CD4-positive, alpha-beta T cell treated with Interleukin-15 for 1 hour (primary cell): ENCODE measurements around the gene ATXN3.

Experiments used
- DNase-seq: peaks from one replicate; pipeline ENCODE4 v3.0.0-alpha.2; 2020

ATXN3 gene

DNA sequence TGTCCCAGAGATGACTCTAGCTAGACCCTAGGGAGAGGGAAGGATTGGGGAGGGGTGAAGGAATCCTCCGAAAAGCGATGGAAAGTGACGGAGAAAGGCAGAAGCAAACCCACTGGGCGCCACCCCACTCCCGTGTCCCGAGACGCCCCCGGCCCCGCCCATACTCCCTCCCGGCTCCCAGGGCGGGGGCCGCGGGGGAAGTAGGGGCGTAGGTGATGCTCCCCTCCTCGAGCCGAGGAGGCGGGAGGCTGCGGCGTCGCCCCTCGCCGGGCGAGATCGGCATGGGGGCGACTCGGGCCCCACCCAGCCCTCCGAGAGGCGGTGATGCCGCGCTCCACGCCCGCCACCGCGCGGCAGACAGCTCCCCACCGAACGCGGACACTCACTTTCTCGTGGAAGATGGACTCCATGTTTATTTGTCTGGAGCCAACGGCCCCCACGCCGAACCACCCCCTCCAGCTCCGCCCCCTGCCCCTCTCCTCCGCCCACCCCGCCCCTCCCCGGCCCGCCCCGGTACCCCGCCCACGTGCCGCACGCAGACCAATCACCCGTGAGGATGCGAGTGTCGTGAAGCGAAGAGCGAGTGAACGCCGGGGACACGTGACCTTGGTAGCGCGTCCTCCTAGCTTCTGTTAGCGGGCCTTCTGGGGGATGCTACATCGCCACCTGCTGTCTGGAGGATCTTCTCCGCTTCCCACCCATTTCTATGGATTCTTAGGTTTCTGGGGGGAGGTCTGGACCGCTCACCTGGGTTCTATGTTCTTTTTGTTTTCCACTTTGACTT, at the start of gene ATXN3:
Gene ATXN3 (minus strand): TSS at position 440 of the 784 bp plus-strand sequence. CDS start 30 bp downstream, at position 410.
- DNase-seq, result peak; percentile 97

- DNase-seq, result no peak
These were observed 48.0 kb upstream of the ATXN3 start for GRCh38 chr14:92154283-92154942.

DNA sequence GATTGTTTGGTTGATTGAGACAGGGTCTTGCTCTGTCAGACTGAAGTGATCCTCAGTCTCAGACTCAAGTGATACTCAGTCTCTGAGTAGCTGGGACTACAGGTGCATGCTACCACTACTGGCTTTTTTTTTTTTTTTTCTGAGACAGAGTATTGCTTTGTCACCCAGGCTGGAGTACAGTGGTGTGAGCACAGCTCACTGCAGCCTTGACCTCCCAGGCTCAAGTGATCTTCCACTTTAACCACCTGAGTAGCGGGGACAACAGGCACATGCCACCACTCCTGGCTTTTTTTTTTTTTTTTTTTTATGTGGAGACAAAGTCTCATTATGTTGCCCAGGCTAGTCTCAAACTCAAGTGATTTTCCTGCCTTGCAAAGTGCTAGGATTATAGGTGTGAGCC, 47.2 kb upstream of the ATXN3 start:
- DNase-seq, result no peak

DNA sequence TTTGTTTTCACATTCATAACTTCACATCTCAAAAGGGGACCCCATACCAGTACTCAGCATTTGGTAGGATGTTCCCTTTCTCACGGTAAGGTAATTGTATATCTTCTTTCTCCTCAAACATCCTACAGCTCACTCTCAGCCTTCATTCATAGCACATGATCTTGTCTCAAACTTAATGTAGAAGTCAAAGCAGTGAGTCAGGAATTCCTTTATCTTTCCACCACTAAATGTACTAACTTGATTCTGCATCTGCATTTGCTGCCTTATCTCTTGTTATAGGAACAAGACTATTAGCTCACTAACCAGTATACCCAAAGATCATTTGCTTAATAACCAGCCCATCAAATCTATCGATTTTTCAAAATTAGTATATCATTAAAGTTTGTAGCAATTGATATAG, 38.3 kb upstream of the ATXN3 start:
- DNase-seq, result no peak

GRCh38 chr14:92143962-92144361, 37.6 kb upstream of the ATXN3 start:
- no peak for DNase-seq

GRCh38 chr14:92143309-92143708, 36.9 kb upstream of the ATXN3 start:
- no peak for DNase-seq

- DNase-seq, result no peak
These were observed 28.9 kb upstream of the ATXN3 start for GRCh38 chr14:92135269-92135668.

DNA sequence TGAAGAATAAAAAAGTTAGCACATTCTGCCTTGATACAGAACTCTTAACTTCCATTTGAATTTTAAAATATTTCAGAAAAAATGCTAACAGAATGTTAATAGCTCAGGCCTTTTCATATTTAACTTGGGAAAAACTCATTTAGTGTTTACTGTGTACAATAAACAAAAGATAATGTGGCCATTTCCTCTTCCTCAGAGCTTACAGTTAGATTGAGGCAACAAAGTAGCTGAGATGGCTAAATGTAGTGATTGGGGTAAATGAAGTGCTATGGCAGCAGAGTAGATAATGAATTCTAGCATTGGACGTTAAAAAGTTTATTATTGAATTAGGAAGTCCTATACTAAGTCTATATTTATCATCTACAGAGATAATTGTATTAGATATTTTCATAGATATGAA, 28.1 kb upstream of the ATXN3 start:
- no peak for DNase-seq

GRCh38 chr14:92122761-92123160, 16.4 kb upstream of the ATXN3 start:
- DNase-seq, result no peak

DNA sequence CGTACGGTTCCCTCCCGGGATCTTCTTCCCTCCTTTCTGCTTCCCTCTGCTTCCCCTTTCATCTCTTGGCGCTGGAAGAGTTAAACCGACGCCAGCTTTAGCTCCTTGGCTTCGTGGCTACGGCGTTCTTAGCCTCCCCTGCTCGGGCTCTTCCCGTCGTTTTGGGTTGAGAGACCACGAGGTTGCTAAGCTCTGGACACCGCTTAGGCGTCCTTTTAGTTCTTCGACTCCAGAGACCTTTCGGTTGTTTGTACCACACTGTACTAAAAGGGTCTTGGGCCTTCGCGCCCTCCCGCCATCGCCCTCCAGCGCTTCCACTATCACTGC, 15.9 kb upstream of the ATXN3 start:
- DNase-seq, result no peak

GRCh38 chr14:92121670-92122350, 15.4 kb upstream of the ATXN3 start, which contains the start of the genes CPSF2 and NDUFB1:
Gene CPSF2 (plus strand): TSS chr14:92121969. CDS start chr14:92130985, 9,016 bp downstream.
Gene NDUFB1 (minus strand): TSS chr14:92121706. CDS start chr14:92117637, 4,069 bp downstream.
- peak; percentile 74 for DNase-seq

DNA sequence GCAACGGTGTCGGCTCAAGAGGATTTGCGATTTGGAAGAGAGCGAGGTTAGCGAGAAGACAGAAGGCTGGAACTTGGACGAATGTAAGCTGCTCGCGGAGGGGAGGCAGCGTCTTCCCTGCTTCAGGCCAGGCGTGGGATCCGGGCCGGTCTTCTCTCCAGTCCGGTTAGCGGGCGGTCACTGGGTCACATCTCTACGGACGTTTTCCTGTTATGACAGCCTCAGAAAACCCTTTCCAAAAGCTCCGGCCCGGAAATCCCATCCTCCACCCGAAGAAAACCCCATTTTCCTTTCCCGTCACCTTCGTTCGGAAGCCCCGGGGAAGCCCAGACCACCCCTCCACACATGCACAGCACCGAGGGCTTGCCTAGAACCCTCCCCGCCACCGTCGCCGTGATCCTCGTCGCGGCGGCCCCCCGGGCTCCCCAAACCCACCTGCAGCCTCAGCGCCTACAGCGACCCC, 14.9 kb upstream of the ATXN3 start:
- DNase-seq, result no peak

DNA sequence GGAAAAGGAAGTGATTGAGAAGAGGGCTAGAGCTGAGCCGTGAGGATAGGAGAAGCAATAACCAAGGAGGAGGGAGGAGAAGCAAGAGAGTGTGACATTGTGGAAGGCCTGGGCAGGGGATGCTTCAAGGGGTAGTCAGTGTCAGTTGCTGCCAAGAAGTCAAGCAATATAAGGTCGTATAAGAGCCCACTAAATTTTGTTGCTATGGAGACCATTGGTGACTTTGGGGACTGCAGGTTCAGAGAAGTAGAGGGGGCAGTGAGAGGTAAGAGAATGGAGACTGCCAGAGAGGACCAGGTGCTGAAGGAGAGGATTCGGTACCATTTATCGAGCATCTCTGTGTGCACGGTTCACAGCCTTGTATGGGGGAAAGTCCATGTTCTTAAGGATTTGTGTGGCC, 3.1 kb upstream of the ATXN3 start:
- DNase-seq, result no peak

GRCh38 chr14:92108345-92109254, 2.2 kb upstream of the ATXN3 start:
- DNase-seq, result no peak

- no peak for DNase-seq
These were observed 564 bp downstream of the ATXN3 start for GRCh38 chr14:92105893-92106142.

GRCh38 chr14:92105073-92105892, 1.1 kb downstream of the ATXN3 start:
- DNase-seq, result no peak

DNA sequence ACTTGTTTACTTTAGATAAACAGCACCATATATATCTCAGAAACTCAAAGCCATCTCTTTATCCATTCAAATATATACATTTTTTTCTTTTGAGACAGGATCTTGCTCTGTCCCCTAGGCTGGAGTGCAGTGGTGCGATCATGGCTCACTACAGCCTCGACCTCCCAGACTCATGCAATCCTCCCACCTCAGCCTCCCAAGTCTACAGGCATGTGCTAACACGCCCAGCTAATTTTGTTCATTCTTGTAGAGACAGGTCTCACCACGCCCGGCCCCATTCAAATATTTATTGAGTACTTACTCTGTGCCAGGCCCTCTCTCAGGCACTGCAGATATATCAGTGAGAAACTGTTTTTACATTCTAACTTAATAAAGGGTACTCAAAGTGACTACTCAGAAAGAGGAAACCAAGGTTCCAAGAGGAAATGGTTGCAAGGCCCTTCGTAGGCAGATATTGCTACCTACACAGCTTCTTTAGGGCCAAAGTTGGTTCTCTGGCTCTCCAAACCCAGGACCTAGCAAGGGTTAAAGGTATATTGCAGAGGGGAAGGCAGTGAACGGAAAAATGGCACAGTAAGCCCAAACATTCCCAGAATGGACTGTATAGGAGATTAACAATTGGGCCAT, 2.9 kb downstream of the ATXN3 start:
- no peak for DNase-seq

GRCh38 chr14:92099802-92100201, 6.6 kb downstream of the ATXN3 start:
- no peak for DNase-seq

GRCh38 chr14:92093320-92093719, 13.1 kb downstream of the ATXN3 start:
- no peak for DNase-seq

DNA sequence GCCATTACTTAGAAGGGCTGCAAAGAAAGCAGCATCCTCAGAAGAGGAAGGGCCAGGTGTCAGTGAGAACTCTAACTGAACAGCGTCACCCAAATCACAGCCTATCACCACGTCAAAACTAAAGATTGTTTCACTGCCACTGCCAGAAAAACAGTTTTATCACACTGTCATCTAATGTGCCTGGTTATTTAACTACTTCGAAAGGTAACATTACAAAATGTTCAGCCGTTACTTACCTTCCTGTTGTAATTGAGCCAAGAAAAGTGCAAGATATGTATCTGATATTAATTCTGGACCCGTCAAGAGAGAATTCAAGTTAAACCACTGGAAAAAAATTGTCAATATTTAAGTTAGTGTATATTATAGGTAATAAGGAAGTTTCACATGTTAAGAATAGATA, 17.9 kb downstream of the ATXN3 start:
- DNase-seq, result no peak

DNA sequence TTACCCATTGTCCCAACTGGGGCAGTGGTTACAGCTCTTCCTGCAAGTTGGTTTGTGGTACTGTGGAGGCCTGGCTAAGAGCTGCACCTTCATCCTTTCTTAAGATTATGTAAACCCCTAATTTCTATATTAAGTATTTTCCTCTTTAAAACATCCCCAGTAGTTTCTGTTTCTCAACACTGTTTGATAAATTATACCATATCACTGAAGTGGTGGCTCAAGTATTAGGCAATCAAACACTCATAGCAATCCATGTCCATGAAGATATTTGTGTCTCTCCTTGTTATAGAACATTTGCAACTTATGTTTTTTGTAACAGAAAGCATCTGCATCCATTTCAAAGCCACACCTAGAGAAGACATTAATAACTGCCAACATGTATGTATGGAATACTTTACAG, 31.8 kb downstream of the ATXN3 start:
- DNase-seq, result no peak
